ENCODE measurements around the gene CACNA1A. TPM values are rescaled to one million over a fixed set of nuclear protein-coding genes. Genes with fewer than 3 reads are reported as not detected.

The CACNA1A gene
- total and polyA plus RNA-seq, 2 of the 4 experiments (the other 2 are of a cell fraction): 5.9 to 15.0 TPM

DNA sequence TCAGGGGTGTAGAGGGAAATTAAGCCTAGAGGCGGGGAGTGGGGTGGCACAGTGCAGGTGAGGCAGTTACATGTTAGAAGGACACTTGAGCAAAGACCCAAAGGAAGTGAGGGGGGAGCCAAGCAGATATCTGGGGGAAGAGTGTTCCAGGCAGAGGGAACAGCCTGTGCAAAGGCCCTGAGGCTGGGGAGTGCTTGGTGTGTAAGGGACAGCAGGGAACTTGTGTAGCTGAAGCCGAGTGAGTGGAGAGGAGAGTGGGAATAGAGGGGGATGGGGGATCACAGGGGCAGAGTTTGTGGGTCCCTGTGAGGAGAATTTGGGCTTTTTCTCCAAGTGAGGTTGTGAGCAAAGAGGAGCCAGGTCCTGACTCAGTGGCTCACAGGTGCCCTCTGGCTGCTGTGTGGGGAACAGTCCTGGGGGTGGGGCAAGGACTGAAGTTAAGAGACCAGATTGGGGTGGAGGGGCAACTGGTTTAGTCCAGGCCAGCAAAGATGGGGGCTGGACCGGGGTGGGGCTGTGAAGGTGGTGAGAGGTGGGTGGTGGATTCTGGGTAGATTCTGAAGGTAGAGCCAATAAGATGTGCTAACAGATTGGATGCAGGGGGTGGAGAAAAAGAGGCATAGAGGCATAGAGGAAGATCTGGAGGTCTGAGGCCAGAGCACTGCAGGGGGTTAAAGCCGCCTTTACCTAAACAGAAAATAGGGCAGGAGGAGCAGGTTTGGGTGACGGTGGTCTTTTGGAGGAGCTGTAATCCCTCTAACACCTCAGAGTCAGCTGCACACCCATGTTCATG, 75.3 kb downstream of the CACNA1A start:
- in situ Hi-C loops (cut with MboI; ENCODE audit: low sequenced_read_pairs) (no loop called here), dilution Hi-C loops (cut with HindIII; ENCODE audit: low sequenced_read_pairs, unreplicated experiment) (no loop called here), intact Hi-C loops (cut with micrococcal nuclease) (loop anchor here (1.0 kb wide), 3 partner anchors 65 to 158 kb away; no protein-coding TSS in a partner anchor)
- no peak overlapping the region for H4K8ac ChIP-seq (ENCODE audit: low read depth in 2 of 2, low read length in 2 of 2)
- BruUV-seq (replicated peaks): no TSS peak
- H3K18ac ChIP-seq (ENCODE audit: low read depth, low read length): no peak overlapping the region
- no peak overlapping the region for H3K4ac ChIP-seq (ENCODE audit: low read depth, low read length)
- peak; percentile 91 for ATAC-seq (ENCODE audit: low read depth)
- peak; percentile 42 for DNase-seq
- H3K9me3 ChIP-seq (ENCODE audit: control insufficient read depth, insufficient read depth, low read length): no peaks in the 10 kb centered on the region
- H3K4me2 ChIP-seq (ENCODE audit: low read depth, low read length): no peak overlapping the region
- no peak overlapping the region for H3K56ac ChIP-seq (ENCODE audit: extremely low read depth, insufficient read depth, low read length)
- H2BK120ac ChIP-seq (ENCODE audit: low read depth, low read length): no peak overlapping the region
- no peak overlapping the region for H3K23ac ChIP-seq (ENCODE audit: low read depth, low read length)
- no peak overlapping the region for H3K4me3 ChIP-seq (ENCODE audit: insufficient read depth, low read depth, low read length)
- H2BK20ac ChIP-seq (ENCODE audit: low read depth, low read length): no peak overlapping the region
- no peak overlapping the region for H2BK5ac ChIP-seq (ENCODE audit: low read depth, low read length, poor library complexity, severe bottlenecking)
- CTCF ChIA-PET: interaction anchor here (1.2 kb wide), 1 partner anchor 8 kb away, joined by 3 read pairs; no protein-coding TSS in a partner anchor
- H3K14ac ChIP-seq (replicated peaks; ENCODE audit: low read depth, low read length): no peak overlapping the region
- H4K20me1 ChIP-seq (ENCODE audit: insufficient read depth, low read length): no peaks in the 10 kb centered on the region
- H3K9ac ChIP-seq (ENCODE audit: low read depth, low read length): no peak overlapping the region
- H2AK9ac ChIP-seq (replicated peaks; ENCODE audit: low read depth, low read length, poor library complexity): no peak overlapping the region
- 44% methylated on average over 3 of the region's 5 CpGs; no CpG with 5 or more reads in 1 of the 2 experiments for WGBS, 2 experiments (ENCODE audit: extremely low coverage in 2 of 2, insufficient read length in 1 of 2)
- H4K5ac ChIP-seq (ENCODE audit: low read depth, low read length): no peak overlapping the region
- H2BK15ac ChIP-seq (ENCODE audit: low read depth, low read length): no peak overlapping the region
- no peaks in the 10 kb centered on the region for H3K4me1 ChIP-seq (ENCODE audit: control insufficient read depth, insufficient read depth, low read length)
- TF ChIP-seq SMC3 (IDR thresholded peaks at IDR 0.05; ENCODE audit: low read depth, low read length) (peak; percentile 91), CTCF (conservative IDR thresholded peaks at IDR 0.05; ENCODE audit: low read depth, low read length) (peak; percentile 78), MXI1 (IDR thresholded peaks at IDR 0.05; ENCODE audit: borderline replicate concordance, low read depth, low read length) (no peak), RAD21 (IDR thresholded peaks at IDR 0.05; ENCODE audit: low read length) (peak; percentile 80), CHD1 (IDR thresholded peaks at IDR 0.05; ENCODE audit: low read depth, low read length) (no peak), MAZ (IDR thresholded peaks at IDR 0.05; ENCODE audit: borderline replicate concordance, low read depth, low read length) (0 out of 2 replicates have a peak, but pooled peaks have one; percentile 15)
- H3K79me1 ChIP-seq (ENCODE audit: low read depth in 1 of 2, low read length in 2 of 2): no peaks in the 10 kb centered on the region; a peak in 1 of 4 replicates
- no peak overlapping the region for H2AK5ac ChIP-seq (ENCODE audit: low read depth, low read length)
- POLR2A ChIA-PET (ENCODE audit: unreplicated experiment): no interaction called here
- peak overlapping the region; percentile 43 for H2AFZ ChIP-seq (replicated peaks; ENCODE audit: low read length, poor library complexity)
- no peaks in the 10 kb centered on the region for H3K36me3 ChIP-seq (ENCODE audit: control insufficient read depth, insufficient read depth, low read length)
- H3K9me1 ChIP-seq (ENCODE audit: insufficient read depth, low read length): no peaks in the 10 kb centered on the region
- H4K91ac ChIP-seq (ENCODE audit: insufficient read depth, low read depth, low read length): no peak overlapping the region
- no peaks in the 10 kb centered on the region for H3K27me3 ChIP-seq (ENCODE audit: control insufficient read depth, insufficient read depth, low read length)
- H3K27ac ChIP-seq (ENCODE audit: insufficient read depth, low read length): no peak overlapping the region

Data from IMR-90 (cell line).